ENCODE data around the gene TMEM254.
"Not testable (repeated sequence)": the region's sequence is repeated elsewhere in the genome, so short reads cannot be mapped to it uniquely, and the experiment has no call there.

TMEM254 gene

DNA sequence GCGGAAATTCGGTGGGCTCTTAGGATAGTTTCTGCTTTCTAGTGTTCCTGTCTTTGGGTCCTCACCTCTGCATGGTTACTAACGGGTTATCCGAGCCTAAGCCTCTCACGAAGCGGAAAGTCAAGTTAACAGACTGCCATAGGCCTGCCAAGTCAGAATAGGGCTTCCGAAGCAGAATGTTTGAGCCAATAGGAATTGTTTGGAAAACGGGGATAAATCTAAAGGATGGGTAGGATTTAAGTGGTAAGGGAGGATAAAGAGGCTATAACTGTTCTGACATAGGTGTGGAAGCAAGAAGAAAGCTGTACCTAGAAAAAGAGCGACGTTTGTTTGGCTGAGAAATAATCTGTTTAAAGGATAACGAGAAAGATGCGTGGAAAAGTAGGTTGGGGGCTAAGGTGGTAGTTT, 851 bp downstream of the TMEM254 start:
- H3K27me3 ChIP-seq (ENCODE audit: control insufficient read depth, insufficient read depth, low read length) = no peaks in the 10 kb centered on the region
- H3K4me1 ChIP-seq (ENCODE audit: control insufficient read depth, low read depth, low read length) = peaks cover 5% of the 10 kb centered on the region
- no peak overlapping the region for H3K27ac ChIP-seq (ENCODE audit: low read length)
- H3K4me3 ChIP-seq (ENCODE audit: low read length) = peak overlapping the region; percentile 92
- H3K9ac ChIP-seq (ENCODE audit: low read length) = peak overlapping the region; percentile 90
- H3K9me3 ChIP-seq (ENCODE audit: control insufficient read depth, low read depth, low read length) = no peaks in the 10 kb centered on the region
- peaks cover 6% of the 10 kb centered on the region for H3K36me3 ChIP-seq (ENCODE audit: control insufficient read depth, low read depth, low read length)

DNA sequence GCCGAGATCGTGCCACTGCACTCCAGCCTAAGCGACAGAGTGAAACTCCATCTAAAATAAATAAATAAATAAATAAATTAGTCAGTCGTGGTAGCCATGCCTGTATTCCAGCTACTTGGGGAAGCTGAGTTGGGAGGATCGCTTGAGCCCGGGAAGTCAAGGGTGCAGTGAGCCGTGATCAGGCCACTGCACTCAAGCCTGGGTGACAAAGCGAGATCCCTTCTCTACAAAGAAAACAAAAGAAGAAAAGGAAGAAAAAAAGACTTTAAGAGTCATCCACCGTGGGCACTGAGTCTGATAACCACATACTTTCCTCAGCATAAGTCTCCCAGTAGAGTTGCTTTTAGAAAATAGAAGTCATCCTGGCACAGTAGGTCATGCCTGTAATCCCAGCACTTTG, 2.6 kb downstream of the TMEM254 start:
- no peaks in the 10 kb centered on the region for H3K27me3 ChIP-seq (ENCODE audit: control insufficient read depth, insufficient read depth, low read length)
- H3K4me3 ChIP-seq (ENCODE audit: low read length) = no peak overlapping the region
- peaks cover 6% of the 10 kb centered on the region for H3K36me3 ChIP-seq (ENCODE audit: control insufficient read depth, low read depth, low read length)
- peaks cover 5% of the 10 kb centered on the region for H3K4me1 ChIP-seq (ENCODE audit: control insufficient read depth, low read depth, low read length)
- H3K9ac ChIP-seq (ENCODE audit: low read length) = no peak overlapping the region
- no peaks in the 10 kb centered on the region for H3K9me3 ChIP-seq (ENCODE audit: control insufficient read depth, low read depth, low read length)
- H3K27ac ChIP-seq (ENCODE audit: low read length) = no peak overlapping the region

DNA sequence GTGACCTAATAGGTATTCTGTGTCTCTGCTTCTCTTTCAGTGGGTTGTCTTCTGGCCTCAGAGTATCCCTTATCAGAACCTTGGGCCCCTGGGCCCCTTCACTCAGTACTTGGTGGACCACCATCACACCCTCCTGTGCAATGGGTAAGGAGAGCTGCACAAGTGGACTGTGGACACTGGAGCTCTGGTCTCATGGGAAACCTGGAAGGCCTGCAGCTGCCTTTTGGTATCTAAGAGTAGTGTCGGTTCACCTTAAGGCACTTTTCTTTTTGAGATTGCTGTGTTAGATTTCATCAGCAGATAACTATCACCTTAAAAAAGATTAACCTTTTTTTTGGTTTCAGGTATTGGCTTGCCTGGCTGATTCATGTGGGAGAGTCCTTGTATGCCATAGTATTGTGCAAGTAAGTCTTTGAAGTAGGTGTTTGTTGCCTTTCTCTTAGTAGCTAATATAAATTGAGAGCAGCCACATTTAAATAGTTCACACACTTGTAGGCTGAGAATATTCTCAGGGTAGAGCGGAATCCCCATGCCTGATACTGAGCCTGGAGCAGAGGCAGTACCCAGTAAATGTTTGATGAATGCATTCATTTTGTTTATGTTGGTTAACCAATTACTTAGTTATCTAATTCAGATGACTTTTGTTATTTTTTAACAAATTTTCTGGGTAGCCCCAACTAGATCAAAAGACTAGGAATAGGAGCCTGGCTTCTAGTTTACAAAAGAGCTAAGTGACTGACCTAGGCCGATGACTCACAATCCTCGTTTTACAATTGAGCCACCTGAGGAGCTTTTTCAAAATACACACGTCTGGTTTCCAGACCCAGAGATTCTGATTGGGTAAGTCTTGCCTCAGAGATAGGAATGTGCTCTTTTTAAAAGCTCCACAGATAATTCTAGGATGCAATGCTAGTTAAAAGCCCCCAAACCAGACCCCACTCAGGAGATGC, 3.6 kb downstream of the TMEM254 start:
- H3K27me3 ChIP-seq (ENCODE audit: control insufficient read depth, insufficient read depth, low read length) = no peaks in the 10 kb centered on the region
- H3K27ac ChIP-seq (ENCODE audit: low read length) = no peak overlapping the region
- peaks cover 6% of the 10 kb centered on the region for H3K36me3 ChIP-seq (ENCODE audit: control insufficient read depth, low read depth, low read length)
- no peak overlapping the region for H3K9ac ChIP-seq (ENCODE audit: low read length)
- H3K4me1 ChIP-seq (ENCODE audit: control insufficient read depth, low read depth, low read length) = peaks cover 5% of the 10 kb centered on the region
- H3K4me3 ChIP-seq (ENCODE audit: low read length) = no peak overlapping the region
- no peaks in the 10 kb centered on the region for H3K9me3 ChIP-seq (ENCODE audit: control insufficient read depth, low read depth, low read length)

GRCh38 chr10:80090121-80090520, 11.7 kb downstream of the TMEM254 start:
- Histone ChIP-seq H3K9ac (ENCODE audit: low read length) (no peak overlapping the region), H3K4me1 (ENCODE audit: control insufficient read depth, low read depth, low read length) (no peaks in the 10 kb centered on the region), H3K27me3 (ENCODE audit: control insufficient read depth, insufficient read depth, low read length) (no peaks in the 10 kb centered on the region), H3K4me3 (ENCODE audit: low read length) (no peak overlapping the region), H3K36me3 (ENCODE audit: control insufficient read depth, low read depth, low read length) (no peaks in the 10 kb centered on the region), H3K9me3 (ENCODE audit: control insufficient read depth, low read depth, low read length) (no peaks in the 10 kb centered on the region), H3K27ac (ENCODE audit: low read length) (no peak overlapping the region)

DNA sequence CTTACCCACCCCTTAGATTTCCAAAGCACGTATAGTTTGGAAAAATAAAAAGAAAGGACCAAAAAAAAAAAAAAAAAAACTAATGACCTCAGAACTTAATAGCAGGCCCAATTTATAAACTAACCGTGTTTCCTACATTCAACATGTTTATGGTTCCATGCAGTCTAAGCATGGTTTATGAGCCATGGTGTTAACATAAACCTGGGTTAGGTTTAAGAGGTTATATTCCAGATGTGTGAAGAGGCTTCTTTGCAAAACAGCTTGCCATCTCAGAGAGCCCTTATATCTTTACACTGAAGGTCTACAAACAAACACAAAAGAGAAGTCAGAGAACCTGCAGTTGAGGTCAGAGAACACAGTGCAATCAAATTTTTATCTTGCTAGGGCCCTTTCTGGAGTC, 15.8 kb downstream of the TMEM254 start:
- Histone ChIP-seq H3K27me3 (ENCODE audit: control insufficient read depth, insufficient read depth, low read length) (no peaks in the 10 kb centered on the region), H3K4me1 (ENCODE audit: control insufficient read depth, low read depth, low read length) (no peaks in the 10 kb centered on the region), H3K27ac (ENCODE audit: low read length) (no peak overlapping the region), H3K9me3 (ENCODE audit: control insufficient read depth, low read depth, low read length) (no peaks in the 10 kb centered on the region), H3K4me3 (ENCODE audit: low read length) (no peak overlapping the region), H3K9ac (ENCODE audit: low read length) (no peak overlapping the region), H3K36me3 (ENCODE audit: control insufficient read depth, low read depth, low read length) (no peaks in the 10 kb centered on the region)

DNA sequence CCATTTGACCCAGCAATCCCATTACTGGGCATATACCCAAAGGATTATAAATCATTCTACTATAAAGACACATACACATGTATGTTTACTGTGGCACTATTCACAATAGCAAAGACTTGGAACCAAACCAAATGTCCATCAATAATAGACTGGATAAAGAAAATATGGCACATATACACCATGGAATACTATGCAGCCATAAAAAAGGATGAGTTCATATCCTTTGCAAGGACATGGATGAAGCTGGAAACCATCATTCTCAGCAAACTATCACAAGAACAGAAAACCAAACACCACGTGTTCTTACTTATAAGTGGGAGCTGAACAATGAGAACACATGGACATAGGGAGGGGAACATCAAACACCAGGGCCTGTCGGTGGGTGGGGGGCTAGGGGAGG, 19.8 kb downstream of the TMEM254 start:
- H3K4me3 ChIP-seq (ENCODE audit: low read length); H3K4me1 ChIP-seq (ENCODE audit: control insufficient read depth, low read depth, low read length); H3K36me3 ChIP-seq (ENCODE audit: control insufficient read depth, low read depth, low read length); H3K27me3 ChIP-seq (ENCODE audit: control insufficient read depth, insufficient read depth, low read length); H3K27ac ChIP-seq (ENCODE audit: low read length); H3K9ac ChIP-seq (ENCODE audit: low read length); H3K9me3 ChIP-seq (ENCODE audit: control insufficient read depth, low read depth, low read length): not testable (repeated sequence)

- not testable (repeated sequence) for H3K36me3 ChIP-seq (ENCODE audit: control insufficient read depth, low read depth, low read length); H3K9me3 ChIP-seq (ENCODE audit: control insufficient read depth, low read depth, low read length); H3K4me3 ChIP-seq (ENCODE audit: low read length); H3K27ac ChIP-seq (ENCODE audit: low read length); H3K9ac ChIP-seq (ENCODE audit: low read length); H3K4me1 ChIP-seq (ENCODE audit: control insufficient read depth, low read depth, low read length); H3K27me3 ChIP-seq (ENCODE audit: control insufficient read depth, insufficient read depth, low read length)
These were observed 20.8 kb downstream of the TMEM254 start for GRCh38 chr10:80099295-80099694.

GRCh38 chr10:80100116-80100515, 21.7 kb downstream of the TMEM254 start:
- H3K9ac ChIP-seq (ENCODE audit: low read length) = no peak overlapping the region
- H3K4me1 ChIP-seq (ENCODE audit: control insufficient read depth, low read depth, low read length) = peaks cover 9% of the 10 kb centered on the region
- H3K9me3 ChIP-seq (ENCODE audit: control insufficient read depth, low read depth, low read length) = no peaks in the 10 kb centered on the region
- H3K4me3 ChIP-seq (ENCODE audit: low read length) = no peak overlapping the region
- no peak overlapping the region for H3K27ac ChIP-seq (ENCODE audit: low read length)
- no peaks in the 10 kb centered on the region for H3K27me3 ChIP-seq (ENCODE audit: control insufficient read depth, insufficient read depth, low read length)
- no peaks in the 10 kb centered on the region for H3K36me3 ChIP-seq (ENCODE audit: control insufficient read depth, low read depth, low read length)

DNA sequence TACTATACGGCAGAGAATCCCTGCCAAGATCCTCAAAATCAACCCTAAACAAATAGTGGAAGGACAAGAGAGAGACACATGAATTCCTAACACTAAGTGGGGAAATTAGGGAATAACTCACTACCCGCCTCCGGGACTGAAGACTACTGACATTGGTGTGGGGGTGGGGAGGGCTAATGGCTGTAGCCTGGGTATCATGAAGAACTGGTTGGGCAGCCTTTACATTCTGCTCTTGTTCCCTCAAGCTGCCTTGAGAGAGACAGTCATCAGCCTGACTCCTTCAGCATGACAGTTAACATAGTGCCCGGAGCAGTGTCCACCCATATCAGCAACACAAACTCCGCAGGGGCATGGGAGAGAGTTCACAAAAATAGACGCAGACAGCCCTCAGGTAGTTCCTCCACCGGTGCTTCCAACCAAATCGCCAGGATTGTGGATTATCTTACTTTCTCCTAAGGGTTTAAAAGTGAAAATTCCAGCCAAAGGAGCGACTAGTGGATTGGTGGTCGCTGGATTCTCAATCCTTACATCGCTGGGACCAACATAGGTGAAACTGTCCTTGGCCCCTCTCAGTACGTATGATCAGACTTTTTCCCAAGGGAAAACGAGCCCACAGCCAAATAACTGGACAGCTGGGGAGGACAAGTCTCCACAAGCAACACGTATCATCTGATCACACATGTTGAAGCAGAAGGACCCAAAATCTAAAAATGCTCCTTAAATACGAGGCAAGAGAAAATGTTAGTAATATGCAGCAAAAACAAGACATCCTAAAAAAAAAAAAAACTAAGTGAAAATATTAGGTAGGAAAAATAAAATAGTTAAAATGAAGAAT, 22.6 kb downstream of the TMEM254 start:
- Histone ChIP-seq H3K9ac (ENCODE audit: low read length) (no peak overlapping the region), H3K27ac (ENCODE audit: low read length) (no peak overlapping the region), H3K4me3 (ENCODE audit: low read length) (no peak overlapping the region), H3K4me1 (ENCODE audit: control insufficient read depth, low read depth, low read length) (peaks cover 15% of the 10 kb centered on the region), H3K36me3 (ENCODE audit: control insufficient read depth, low read depth, low read length) (no peaks in the 10 kb centered on the region), H3K9me3 (ENCODE audit: control insufficient read depth, low read depth, low read length) (no peaks in the 10 kb centered on the region), H3K27me3 (ENCODE audit: control insufficient read depth, insufficient read depth, low read length) (no peaks in the 10 kb centered on the region)

GRCh38 chr10:80104066-80104926, 25.8 kb downstream of the TMEM254 start:
- H3K27ac ChIP-seq (ENCODE audit: low read length) = no peak overlapping the region
- no peak overlapping the region for H3K4me3 ChIP-seq (ENCODE audit: low read length)
- H3K27me3 ChIP-seq (ENCODE audit: control insufficient read depth, insufficient read depth, low read length) = no peaks in the 10 kb centered on the region
- peaks cover 23% of the 10 kb centered on the region for H3K4me1 ChIP-seq (ENCODE audit: control insufficient read depth, low read depth, low read length)
- no peaks in the 10 kb centered on the region for H3K36me3 ChIP-seq (ENCODE audit: control insufficient read depth, low read depth, low read length)
- H3K9ac ChIP-seq (ENCODE audit: low read length) = no peak overlapping the region
- H3K9me3 ChIP-seq (ENCODE audit: control insufficient read depth, low read depth, low read length) = peaks cover 9% of the 10 kb centered on the region

DNA sequence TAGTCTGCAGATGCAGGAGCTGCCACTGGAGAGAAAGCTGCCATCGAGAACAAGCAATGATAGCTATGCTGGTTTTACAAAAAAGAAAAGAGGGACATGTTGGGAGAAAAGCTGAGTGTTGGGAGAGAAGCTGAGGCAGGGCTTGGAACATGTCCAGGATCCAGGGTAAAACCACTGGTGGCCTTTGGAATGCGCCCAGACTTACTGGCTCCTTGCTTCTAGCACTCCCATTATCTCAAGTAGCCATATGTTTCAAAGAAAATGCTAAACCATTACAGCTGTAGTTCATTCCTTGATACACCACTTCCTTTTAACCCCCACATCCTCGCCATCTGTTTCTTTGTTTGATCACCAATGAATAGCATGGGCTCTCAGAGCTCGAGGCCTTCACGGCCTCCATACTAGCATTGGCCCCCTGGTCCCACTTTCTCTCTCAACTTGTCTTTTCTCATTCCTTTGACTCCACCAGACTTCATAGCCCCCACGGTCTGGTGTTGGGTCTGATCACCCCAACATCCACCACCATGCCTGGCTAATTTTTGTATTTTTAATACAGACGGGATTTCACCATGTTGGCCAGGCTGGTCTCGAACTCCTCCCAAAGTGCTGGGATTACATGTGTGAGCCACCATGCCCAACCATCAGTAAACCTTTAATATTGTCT, 30.2 kb downstream of the TMEM254 start:
- H3K4me3 ChIP-seq (ENCODE audit: low read length) = no peak overlapping the region
- no peak overlapping the region for H3K9ac ChIP-seq (ENCODE audit: low read length)
- H3K9me3 ChIP-seq (ENCODE audit: control insufficient read depth, low read depth, low read length) = peaks cover 13% of the 10 kb centered on the region
- peaks cover 18% of the 10 kb centered on the region for H3K4me1 ChIP-seq (ENCODE audit: control insufficient read depth, low read depth, low read length)
- H3K27me3 ChIP-seq (ENCODE audit: control insufficient read depth, insufficient read depth, low read length) = no peaks in the 10 kb centered on the region
- no peaks in the 10 kb centered on the region for H3K36me3 ChIP-seq (ENCODE audit: control insufficient read depth, low read depth, low read length)
- no peak overlapping the region for H3K27ac ChIP-seq (ENCODE audit: low read length)

Measured in iPS-18a (cell line).